Middle frontal gyrus (tissue), 1 donor: ENCODE results near the gene PIK3C2G.

Source experiments
- DNase-seq: peaks from one replicate; pipeline ENCODE4 v3.0.0-alpha.2; 2015; ENCODE audit warnings: low spot score; ENCODE audit errors: extremely low spot score

Gene PIK3C2G

GRCh38 chr12:18340186-18340585 lies 78.9 kb downstream of the PIK3C2G start:
- DNase-seq, result no peak

DNA sequence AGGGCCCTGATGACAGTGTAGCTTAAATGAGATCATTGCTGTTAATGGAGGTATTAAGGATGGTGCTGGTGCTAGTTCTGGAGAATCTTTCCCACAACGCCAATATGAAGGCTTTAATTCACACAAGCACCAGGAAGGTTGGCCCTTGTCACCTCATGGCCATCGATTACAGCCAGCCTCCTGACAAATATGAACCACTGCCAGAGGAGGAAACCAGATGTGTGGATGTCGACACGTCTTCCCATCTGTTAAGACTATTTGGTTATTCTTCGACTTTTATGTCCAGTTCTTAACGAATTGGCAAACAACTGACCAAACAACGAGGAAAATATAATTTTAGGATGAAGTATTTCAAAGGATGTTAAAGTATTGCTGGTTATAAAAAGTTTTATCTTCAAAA lies 79.5 kb downstream of the PIK3C2G start:
- DNase-seq, result no peak

- no peak for DNase-seq
Observed at GRCh38 chr12:18343708-18344107, 82.4 kb downstream of the PIK3C2G start.

- DNase-seq, result no peak
Observed at GRCh38 chr12:18345021-18345735, 83.9 kb downstream of the PIK3C2G start.

GRCh38 chr12:18352312-18352711 lies 91.0 kb downstream of the PIK3C2G start:
- no peak for DNase-seq

GRCh38 chr12:18355429-18355828 lies 94.1 kb downstream of the PIK3C2G start:
- DNase-seq, result no peak

GRCh38 chr12:18358077-18358476 lies 96.8 kb downstream of the PIK3C2G start:
- DNase-seq, result no peak

- DNase-seq, result no peak
Observed at GRCh38 chr12:18358930-18359329, 97.6 kb downstream of the PIK3C2G start.

DNA sequence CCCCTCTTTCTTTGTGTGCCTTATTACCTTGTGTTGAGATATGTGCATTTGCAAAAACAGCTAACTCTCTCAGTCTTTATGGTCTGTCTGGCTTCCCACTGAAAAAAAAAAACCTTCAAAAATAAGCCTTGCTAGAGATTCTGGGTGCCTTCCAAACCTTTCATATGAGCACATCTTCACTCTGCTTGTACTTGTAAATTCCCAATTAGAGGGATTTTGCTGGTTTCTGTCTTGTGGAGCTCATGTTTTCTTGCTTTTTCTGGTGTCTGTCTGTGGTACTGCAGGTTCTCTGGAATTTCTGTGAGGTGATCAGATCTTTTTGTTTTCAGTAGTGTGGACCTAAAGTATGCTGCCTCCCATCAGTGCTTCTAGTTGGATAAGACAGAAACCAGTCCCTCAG lies 100.1 kb downstream of the PIK3C2G start:
- DNase-seq, result no peak

GRCh38 chr12:18363321-18363720 lies 102.0 kb downstream of the PIK3C2G start:
- DNase-seq, result no peak

- DNase-seq, result no peak
Observed at GRCh38 chr12:18368594-18368993, 107.3 kb downstream of the PIK3C2G start.

DNA sequence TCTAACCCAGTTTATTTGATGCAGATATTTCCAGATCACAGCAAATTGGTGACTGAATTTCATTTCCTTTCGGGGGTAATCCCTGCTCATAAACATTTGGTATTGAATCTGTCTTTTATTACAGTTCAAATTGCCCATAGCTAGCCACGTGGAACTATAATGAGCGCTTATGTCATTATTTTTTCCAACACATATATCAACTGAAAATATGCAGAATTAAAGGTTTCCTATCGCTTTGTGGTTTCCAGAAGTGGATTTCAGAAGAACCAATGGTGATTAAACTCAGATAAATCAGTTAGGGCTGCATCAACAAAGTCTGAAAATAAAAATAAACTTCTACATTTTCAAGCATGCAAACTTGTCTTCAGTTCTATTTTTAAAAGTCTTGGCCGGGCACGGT lies 111.9 kb downstream of the PIK3C2G start:
- no peak for DNase-seq

DNA sequence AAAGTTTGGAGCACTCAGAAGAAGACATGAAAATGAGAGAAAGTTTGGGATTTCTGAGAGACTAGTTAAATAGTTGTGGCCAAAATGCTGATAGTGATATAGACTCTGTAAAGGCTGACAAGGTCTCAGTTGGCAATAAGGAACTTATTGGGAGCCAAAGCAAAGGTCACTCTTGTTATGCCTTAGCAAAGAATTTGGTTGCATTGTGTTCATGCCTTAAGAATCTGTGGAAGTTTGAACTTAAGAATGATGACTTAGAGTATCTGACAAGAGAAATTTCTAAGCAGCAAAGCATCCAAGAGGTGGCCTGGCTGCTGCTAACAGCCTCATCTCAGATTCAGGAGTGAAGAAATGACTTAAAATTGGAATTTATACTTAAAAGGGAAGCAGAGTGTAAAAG lies 113.8 kb downstream of the PIK3C2G start:
- no peak for DNase-seq

GRCh38 chr12:18375583-18375982 lies 114.3 kb downstream of the PIK3C2G start:
- no peak for DNase-seq

GRCh38 chr12:18382236-18382885 lies 121.0 kb downstream of the PIK3C2G start:
- DNase-seq, result no peak

- DNase-seq, result no peak
Observed at GRCh38 chr12:18383203-18383602, 121.9 kb downstream of the PIK3C2G start.

DNA sequence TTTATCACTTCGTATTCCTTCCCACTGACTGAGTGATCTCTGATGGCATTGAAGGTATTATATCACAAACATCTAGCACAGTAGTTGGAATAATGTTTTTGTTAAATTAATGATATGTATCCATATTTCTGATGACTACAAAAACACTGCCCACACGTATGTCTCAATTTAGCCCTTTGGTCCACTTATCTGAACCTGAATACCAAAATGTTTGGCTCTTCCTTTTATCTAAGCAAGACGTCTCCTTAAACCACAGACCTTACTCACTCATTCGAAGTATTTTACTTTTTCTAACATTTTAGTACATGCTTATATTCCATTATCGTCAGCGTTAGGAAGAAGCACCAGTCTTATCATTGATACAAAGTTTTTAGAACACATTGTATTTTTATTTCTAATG lies 126.4 kb downstream of the PIK3C2G start:
- DNase-seq, result no peak

DNA sequence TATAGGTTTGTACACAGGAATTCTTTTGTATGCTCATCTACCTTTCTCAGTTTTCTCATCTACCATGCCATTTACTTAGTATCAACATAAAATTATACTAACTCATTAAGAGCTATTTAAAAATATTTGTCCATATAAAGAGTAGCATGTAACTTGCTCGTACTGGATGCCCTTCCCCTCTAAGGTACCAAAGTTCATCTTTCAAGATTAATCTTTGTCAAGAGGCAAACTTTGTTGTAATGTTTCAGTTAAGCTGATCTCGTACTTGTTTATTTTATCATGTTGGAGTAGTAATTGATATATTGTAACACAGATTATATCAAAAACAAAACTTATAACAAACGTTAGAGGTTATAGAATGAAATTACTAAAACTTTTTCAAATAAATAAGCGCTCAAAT lies 128.5 kb downstream of the PIK3C2G start:
- no peak for DNase-seq

GRCh38 chr12:18391151-18391550 lies 129.8 kb downstream of the PIK3C2G start:
- no peak for DNase-seq

GRCh38 chr12:18394742-18395141 lies 133.4 kb downstream of the PIK3C2G start:
- DNase-seq, result no peak

DNA sequence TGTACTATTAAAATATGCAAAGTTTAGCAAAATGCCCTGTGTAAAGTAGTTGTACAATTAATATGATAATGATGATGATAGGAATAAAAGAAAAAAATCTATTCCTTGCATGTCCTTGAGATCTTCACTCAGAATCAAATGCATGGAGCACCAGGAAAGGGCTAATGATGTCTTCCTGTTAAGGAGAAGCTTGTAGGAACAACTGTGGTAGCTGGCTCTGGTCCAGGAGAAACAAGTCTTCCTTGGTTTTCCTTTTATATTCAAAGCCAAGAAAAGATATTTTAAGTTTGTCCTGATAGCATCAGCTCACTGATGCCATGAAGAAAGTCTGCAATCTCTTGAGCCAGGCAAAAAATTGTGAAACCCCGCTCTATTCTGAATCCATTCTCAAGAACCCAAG lies 138.9 kb downstream of the PIK3C2G start:
- no peak for DNase-seq

- DNase-seq, result no peak
Observed at GRCh38 chr12:18402872-18403611, 141.7 kb downstream of the PIK3C2G start.
